Choroid plexus epithelial cell (primary cell): ENCODE results near the gene REX1BD.

Experiments used
- DNase-seq: peaks from one replicate; pipeline ENCODE4 v3.0.0-alpha.2; 2010; ENCODE audit warnings: low read depth
- H3K4me3 ChIP-seq: 2 replicates; pipeline ENCODE4 v1.5.1; 2011; ENCODE audit warnings: low read depth, mild to moderate bottlenecking, control low read depth, low read length, moderate library complexity
- TF ChIP-seq, protein P1 (sequence below): conservative IDR thresholded peaks from 2 replicates; pipeline ENCODE4 v1.5.1; 2011; ENCODE audit warnings: low read depth, mild to moderate bottlenecking, control low read depth, inconsistent platforms, low read length, moderate library complexity

REX1BD gene

DNA sequence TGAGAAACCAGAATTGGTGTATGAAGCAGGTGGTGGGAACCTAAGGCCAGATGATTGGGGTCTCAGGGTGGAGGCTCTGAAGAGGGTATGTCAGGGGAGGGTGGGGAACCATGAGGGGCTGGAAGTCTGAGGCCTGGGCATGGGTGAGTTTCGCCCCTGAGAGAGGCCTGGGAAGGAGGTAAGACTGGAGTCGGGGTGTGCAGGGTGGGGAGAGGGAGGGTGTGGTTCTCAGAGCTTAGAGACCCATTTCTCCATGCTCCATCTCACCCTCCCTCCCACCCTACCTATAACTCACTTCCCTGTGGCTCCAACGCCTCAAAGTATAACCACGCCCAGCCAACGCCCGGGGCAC is 47.2 kb downstream of the REX1BD start:
- DNase-seq: no peak
- no peak overlapping the region for H3K4me3 ChIP-seq
- TF ChIP-seq, protein P1, sequence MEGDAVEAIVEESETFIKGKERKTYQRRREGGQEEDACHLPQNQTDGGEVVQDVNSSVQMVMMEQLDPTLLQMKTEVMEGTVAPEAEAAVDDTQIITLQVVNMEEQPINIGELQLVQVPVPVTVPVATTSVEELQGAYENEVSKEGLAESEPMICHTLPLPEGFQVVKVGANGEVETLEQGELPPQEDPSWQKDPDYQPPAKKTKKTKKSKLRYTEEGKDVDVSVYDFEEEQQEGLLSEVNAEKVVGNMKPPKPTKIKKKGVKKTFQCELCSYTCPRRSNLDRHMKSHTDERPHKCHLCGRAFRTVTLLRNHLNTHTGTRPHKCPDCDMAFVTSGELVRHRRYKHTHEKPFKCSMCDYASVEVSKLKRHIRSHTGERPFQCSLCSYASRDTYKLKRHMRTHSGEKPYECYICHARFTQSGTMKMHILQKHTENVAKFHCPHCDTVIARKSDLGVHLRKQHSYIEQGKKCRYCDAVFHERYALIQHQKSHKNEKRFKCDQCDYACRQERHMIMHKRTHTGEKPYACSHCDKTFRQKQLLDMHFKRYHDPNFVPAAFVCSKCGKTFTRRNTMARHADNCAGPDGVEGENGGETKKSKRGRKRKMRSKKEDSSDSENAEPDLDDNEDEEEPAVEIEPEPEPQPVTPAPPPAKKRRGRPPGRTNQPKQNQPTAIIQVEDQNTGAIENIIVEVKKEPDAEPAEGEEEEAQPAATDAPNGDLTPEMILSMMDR: no peak

DNA sequence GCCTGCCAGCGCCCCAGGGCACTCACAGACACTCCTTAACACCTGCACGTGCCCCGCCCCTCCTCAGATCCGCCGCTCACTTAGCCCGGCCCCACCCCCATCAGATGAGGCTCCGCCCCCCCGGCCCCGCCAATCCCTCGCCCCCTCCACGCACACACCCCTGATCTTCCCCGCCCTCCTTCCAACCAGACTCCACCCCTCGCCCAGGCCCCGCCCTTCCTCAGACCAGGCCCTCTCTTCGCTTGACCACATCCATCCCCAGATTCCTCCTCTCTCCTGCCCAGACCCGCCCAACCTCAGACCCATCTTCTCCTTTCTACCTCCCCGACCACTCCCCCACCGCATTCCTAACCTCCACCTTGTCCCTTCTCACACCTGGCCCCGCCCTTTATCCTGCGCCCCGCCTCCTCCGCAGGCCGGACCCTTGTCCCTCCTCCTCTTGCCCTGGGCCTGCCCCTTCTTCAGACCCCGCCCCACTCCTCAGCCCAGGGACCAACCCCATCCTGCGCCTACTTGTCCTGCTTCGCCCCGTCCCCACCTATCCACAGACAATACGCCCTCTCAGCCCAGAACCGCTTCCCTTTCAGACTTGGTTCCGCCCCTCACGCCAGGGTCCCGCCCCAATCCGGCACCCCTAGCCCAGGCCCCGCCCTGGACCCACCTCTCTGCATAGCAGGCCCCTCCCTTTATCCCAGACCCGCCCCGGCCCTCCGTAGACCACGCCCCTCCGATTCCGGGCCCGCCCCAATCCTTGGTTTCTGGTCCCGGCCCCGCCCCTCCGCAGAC is 47.8 kb downstream of the REX1BD start:
- TF ChIP-seq, protein P1: no peak
- peak overlapping the region; percentile 71 for H3K4me3 ChIP-seq
- peak; percentile 96 for DNase-seq

DNA sequence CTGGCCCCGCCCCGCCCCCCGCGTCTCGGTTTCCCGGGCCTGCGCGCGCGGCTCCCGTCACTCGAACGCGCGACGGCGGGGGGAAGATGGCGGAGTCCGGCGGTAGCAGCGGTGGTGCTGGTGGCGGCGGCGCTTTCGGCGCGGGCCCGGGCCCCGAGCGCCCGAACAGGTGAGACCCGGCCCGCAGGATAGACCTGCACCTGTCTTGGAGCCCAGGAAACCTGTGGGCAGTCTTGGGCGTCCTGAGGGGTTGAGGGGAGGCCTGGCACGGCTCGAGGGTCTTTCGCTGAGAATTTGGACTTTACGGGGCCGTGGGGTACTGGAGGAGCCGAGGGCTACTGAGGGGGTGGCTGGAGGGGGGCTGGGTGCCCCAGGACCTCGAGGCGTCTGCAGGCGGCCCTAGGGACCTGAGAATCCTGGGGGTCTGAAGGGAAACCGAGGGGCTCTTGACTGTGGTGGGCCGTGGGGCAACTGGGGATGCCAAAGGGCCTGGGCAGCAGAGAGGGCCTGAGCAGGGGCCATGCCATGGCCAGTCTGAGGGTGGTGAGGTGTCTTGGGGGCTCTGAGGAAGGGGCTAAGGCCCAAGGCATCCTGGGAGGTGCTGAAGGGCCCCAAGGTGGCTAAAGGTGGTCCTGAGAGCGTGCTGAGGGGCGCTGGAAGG is 48.5 kb downstream of the REX1BD start, which contains the start of gene KLHL26:
Gene KLHL26, plus strand, starts transcription at position 60 of the 661 bp plus-strand sequence. Its CDS starts 27 bp downstream, at position 87.
- TF ChIP-seq, protein P1: no peak
- peak within 1 kb of the TSS; percentile 71 for H3K4me3 ChIP-seq
- DNase-seq: no peak

DNA sequence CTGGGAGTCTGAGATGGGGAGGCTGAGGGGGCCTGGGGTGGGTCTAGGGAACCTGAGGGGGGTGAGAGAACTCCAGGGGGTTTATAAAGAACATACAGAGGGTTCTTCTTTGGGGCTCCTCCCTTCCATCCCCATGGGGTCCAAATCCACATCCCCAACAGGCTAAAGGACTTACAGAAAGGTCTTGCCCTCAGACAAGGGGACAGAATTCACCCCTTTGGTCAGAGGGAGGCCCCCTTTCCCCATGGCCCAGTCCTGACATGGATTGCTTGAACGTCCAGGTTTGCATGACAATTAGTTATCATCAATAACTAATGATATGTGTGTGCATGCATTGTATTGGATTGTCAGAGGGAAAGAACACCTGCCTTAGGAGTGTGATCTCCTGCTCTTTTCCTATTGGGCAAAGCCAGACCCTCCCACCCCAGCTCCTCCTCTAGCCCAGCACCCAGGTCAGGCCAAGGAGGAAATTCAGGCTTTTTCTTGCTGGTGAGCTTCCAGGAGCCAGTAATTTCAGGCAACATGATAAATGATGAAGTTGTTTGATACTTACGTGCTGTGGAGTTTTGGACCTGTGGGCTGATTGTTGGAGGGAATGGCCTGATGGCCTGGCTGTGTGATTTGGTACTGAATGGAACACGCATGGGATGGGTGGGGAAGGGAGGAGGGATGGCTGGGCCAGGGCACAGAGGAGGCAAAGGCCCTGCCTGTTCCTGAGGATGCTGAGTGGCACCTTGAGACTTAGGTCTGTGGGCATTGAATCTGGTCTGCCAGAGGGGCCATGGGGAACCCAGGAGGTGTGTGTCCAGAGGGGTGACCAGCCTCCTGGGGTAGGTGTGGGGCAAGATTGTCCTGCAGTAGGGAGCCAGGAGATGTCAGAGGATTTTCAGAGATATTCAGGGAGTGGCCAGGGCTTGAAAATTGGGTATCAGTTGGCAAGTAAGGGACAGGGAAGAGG is 49.4 kb downstream of the REX1BD start:
- no peak overlapping the region for H3K4me3 ChIP-seq
- TF ChIP-seq, protein P1: no peak
- DNase-seq: no peak

DNA sequence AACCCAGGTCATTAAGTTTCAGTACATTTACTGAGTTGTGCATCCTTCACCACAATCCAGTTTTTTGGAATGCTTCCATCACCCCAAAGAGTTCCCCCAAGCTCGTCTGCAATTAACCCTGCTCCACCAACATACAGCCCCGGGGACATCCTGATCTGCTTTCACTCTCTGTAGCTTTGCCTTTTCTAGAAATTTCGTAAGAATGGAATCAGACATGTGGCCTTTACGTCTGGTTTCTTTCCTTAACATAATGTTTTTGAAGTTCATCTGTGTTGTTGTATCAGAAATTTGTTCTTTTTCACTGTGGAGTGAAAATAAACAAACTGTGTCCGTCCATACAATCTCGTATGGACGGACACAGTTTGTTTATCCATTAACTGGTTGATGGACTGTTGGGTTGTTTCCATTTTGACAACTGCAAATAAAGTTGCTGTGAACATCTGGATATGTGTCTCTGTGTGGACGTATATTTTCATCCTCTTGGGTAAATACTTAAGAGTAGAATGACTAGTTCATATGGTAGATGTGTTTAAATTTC is 51.2 kb downstream of the REX1BD start:
- H3K4me3 ChIP-seq: no peak overlapping the region
- DNase-seq: peak; percentile 41
- TF ChIP-seq, protein P1: no peak
